Erythroblast (primary cell): Measurements from ENCODE around the gene MED16.

Experiments used
- GATA1 ChIP-seq: IDR thresholded peaks from 2 replicates; pipeline ENCODE4 v1.6.1; 2011; ENCODE audit warnings: low read depth, mild to moderate bottlenecking, control low read depth, low read length, moderate library complexity
- POLR2A ChIP-seq: IDR thresholded peaks from 2 replicates; pipeline ENCODE4 v1.6.1; 2011; ENCODE audit warnings: mild to moderate bottlenecking, low read length

GRCh38 chr19:896434-896833, 3.4 kb upstream of the MED16 start:
- TF ChIP-seq POLR2A: no peak
- no peak for TF ChIP-seq GATA1
